HCT116 (cell line): ENCODE data around the gene ERC1.

ENCODE experiments used
- CTCF ChIP-seq, 3 experiments: fragments of 200-600 bp in 1 of 3; sonication (generic) in 1 of 3; IDR thresholded peaks in 2 of 3; conservative IDR thresholded peaks in 1 of 3; 2 replicates each; pipeline ENCODE4 v1.5.1; 2012 to 2017; ENCODE audit warnings: low read depth in 2 of 3, low read length in 2 of 3, antibody characterized with exemption in 1 of 3, borderline replicate concordance in 1 of 3, control low read depth in 1 of 3, mild to moderate bottlenecking in 1 of 3, mixed read lengths in 1 of 3, mixed run types in 1 of 3, moderate library complexity in 1 of 3; ENCODE audit not compliant: insufficient read depth in 1 of 3
- EZH2 ChIP-seq: fragments of 200-600 bp; sonication (generic); IDR thresholded peaks from 2 replicates; pipeline ENCODE4 v1.6.1; 2017; ENCODE audit warnings: antibody characterized with exemption, mixed run types
- POLR2A ChIP-seq: IDR thresholded peaks from 2 replicates; pipeline ENCODE4 v1.7.0; 2011; ENCODE audit warnings: borderline replicate concordance; ENCODE audit not compliant: insufficient read depth, insufficient read length; ENCODE audit errors: extremely low read depth
- POLR2AphosphoS5 ChIP-seq: IDR thresholded peaks from 2 replicates; pipeline ENCODE4 v1.6.1; 2011; ENCODE audit warnings: mild to moderate bottlenecking, low read depth, low read length, moderate library complexity
- YY1 ChIP-seq: IDR thresholded peaks from 2 replicates; pipeline ENCODE4 v1.6.1; 2011; ENCODE audit warnings: low read length, low read depth, moderate library complexity, mild to moderate bottlenecking; ENCODE audit not compliant: insufficient replicate concordance; ENCODE audit errors: extremely low read depth

DNA sequence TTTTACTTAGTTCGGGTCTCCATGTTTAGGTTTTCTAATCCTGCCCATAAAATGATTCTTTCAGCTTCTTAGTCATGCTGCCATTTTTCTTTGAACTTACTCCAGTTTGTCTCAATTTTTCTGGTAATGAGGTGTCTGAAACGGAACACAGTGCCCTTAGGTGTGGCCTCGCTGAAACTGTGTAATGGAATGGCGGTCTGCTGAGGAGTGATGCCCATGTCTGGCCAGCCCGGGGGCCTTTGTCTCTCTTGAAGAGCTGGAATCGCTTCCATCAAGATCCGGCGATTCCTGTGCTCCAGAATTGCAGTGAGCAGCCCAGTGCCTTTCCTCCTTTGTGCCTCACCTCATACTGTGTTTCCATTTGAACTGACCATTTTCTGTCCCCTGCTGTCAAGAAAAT lies 490.9 kb downstream of the ERC1 start:
- TF ChIP-seq CTCF (IDR thresholded peaks at IDR 0.05 in 2 of 3, conservative IDR thresholded peaks at IDR 0.05 in 1 of 3; ENCODE audit: borderline replicate concordance in 1 of 3, insufficient read depth in 1 of 3, low read depth in 2 of 3, low read length in 2 of 3) (no peak), POLR2AphosphoS5 (no peak), YY1 (no peak), POLR2A (no peak), EZH2 (no peak)
